Measurements from ENCODE around the gene OR7C1.
"Not testable (repeated sequence)": the region's sequence is repeated elsewhere in the genome, so short reads cannot be mapped to it uniquely, and the experiment has no call there.

OR7C1 gene

DNA sequence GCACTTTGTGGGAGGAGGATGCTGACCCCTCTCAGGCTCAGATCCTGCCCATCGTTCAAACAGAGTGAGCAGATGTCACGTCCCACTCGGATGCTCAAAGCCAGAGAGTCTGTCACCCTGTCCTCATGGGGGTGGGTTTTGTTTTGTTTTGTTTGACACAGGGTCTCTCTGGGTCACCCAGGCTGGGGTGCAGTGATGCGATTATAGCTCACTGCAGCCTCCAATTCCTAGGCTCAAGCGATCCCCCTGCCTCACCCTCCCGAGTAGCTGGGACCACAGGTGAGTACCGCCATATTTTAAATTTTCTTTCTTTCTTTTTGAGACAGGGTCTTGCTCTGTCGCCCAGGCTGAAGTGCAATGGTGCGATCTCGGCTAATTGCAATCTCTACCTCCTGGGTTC, 60.6 kb downstream of the OR7C1 start:
- no peak overlapping the region for H3K4me3 ChIP-seq (ENCODE audit: low read depth, low read length)

GRCh38 chr19:14773722-14774121, 61.3 kb downstream of the OR7C1 start:
- not testable (repeated sequence) for H2BK5ac ChIP-seq (ENCODE audit: low read depth, low read length, poor library complexity); H3K79me1 ChIP-seq (ENCODE audit: low read length); H3K4me3 ChIP-seq (ENCODE audit: low read depth, low read length); H3K36me3 ChIP-seq (ENCODE audit: control insufficient read depth in 1 of 2, insufficient read depth in 2 of 2, low read length in 2 of 2); H3K23ac ChIP-seq (ENCODE audit: low read length); H3K4me2 ChIP-seq (ENCODE audit: low read length); H3K9ac ChIP-seq (ENCODE audit: low read length); H3K4me1 ChIP-seq (ENCODE audit: control insufficient read depth in 1 of 2, insufficient read depth in 2 of 2, low read length in 2 of 2); H4K12ac ChIP-seq (ENCODE audit: low read depth, low read length); H3K18ac ChIP-seq (ENCODE audit: low read length); H3K14ac ChIP-seq (ENCODE audit: low read length); H3K27me3 ChIP-seq (ENCODE audit: insufficient read depth, low read length); H3K4ac ChIP-seq (ENCODE audit: low read depth, low read length); H2AFZ ChIP-seq (ENCODE audit: insufficient read depth, low read length, poor library complexity); H4K91ac ChIP-seq (ENCODE audit: low read depth, low read length); H4K8ac ChIP-seq (ENCODE audit: low read depth, low read length); H3K79me2 ChIP-seq (ENCODE audit: control insufficient read depth, insufficient read depth, low read length, poor library complexity); H3K27ac ChIP-seq (ENCODE audit: low read depth, low read length); H2BK120ac ChIP-seq (ENCODE audit: insufficient read depth, low read length, poor library complexity); H2AK5ac ChIP-seq (ENCODE audit: low read length); H3K9me3 ChIP-seq (ENCODE audit: insufficient read depth, low read depth, low read length); DNase-seq; H2BK12ac ChIP-seq (ENCODE audit: low read length)
- no CpG with 5 or more reads among the region's 9 CpGs for WGBS (ENCODE audit: extremely low coverage, insufficient coverage, insufficient read length)

More for the DNA sequence above, 60.6 kb downstream of the OR7C1 start:
- H3K79me2 ChIP-seq (ENCODE audit: control insufficient read depth, insufficient read depth, low read length, poor library complexity): no peaks in the 10 kb centered on the region
- H3K79me1 ChIP-seq (ENCODE audit: low read length): no peaks in the 10 kb centered on the region
- H3K4ac ChIP-seq (ENCODE audit: low read depth, low read length): no peak overlapping the region
- no peak overlapping the region for H2BK5ac ChIP-seq (ENCODE audit: low read depth, low read length, poor library complexity)
- no peak overlapping the region for H3K23ac ChIP-seq (ENCODE audit: low read length)
- H3K14ac ChIP-seq (ENCODE audit: low read length): no peak overlapping the region
- H2BK120ac ChIP-seq (ENCODE audit: insufficient read depth, low read length, poor library complexity): no peak overlapping the region
- H3K4me1 ChIP-seq (ENCODE audit: control insufficient read depth in 1 of 2, insufficient read depth in 2 of 2, low read length in 2 of 2): peaks cover 6 to 10% of the 10 kb centered on the region in 2 experiments
- H3K27me3 ChIP-seq (ENCODE audit: insufficient read depth, low read length): no peaks in the 10 kb centered on the region
- H3K4me2 ChIP-seq (ENCODE audit: low read length): no peak overlapping the region
- H3K18ac ChIP-seq (ENCODE audit: low read length): no peak overlapping the region
- H2AFZ ChIP-seq (ENCODE audit: insufficient read depth, low read length, poor library complexity): no peak overlapping the region
- H3K27ac ChIP-seq (ENCODE audit: low read depth, low read length): no peak overlapping the region
- H3K9me3 ChIP-seq (ENCODE audit: insufficient read depth, low read depth, low read length): peaks cover 2% of the 10 kb centered on the region
- no peak overlapping the region for H3K9ac ChIP-seq (ENCODE audit: low read length)
- no peak overlapping the region for H4K91ac ChIP-seq (ENCODE audit: low read depth, low read length)
- H2AK5ac ChIP-seq (ENCODE audit: low read length): no peak overlapping the region
- H4K8ac ChIP-seq (ENCODE audit: low read depth, low read length): no peak overlapping the region
- no peak overlapping the region for H4K12ac ChIP-seq (ENCODE audit: low read depth, low read length)
- no peak overlapping the region for H2BK12ac ChIP-seq (ENCODE audit: low read length)
- no CpG with 5 or more reads among the region's 10 CpGs for WGBS (ENCODE audit: extremely low coverage, insufficient coverage, insufficient read length)
- DNase-seq: no peak
- H3K36me3 ChIP-seq (ENCODE audit: control insufficient read depth in 1 of 2, insufficient read depth in 2 of 2, low read length in 2 of 2): no peaks in the 10 kb centered on the region

GRCh38 chr19:14772995-14773394, 62.0 kb downstream of the OR7C1 start:
- no CpG with 5 or more reads among the region's 7 CpGs for WGBS (ENCODE audit: extremely low coverage, insufficient coverage, insufficient read length)

DNA sequence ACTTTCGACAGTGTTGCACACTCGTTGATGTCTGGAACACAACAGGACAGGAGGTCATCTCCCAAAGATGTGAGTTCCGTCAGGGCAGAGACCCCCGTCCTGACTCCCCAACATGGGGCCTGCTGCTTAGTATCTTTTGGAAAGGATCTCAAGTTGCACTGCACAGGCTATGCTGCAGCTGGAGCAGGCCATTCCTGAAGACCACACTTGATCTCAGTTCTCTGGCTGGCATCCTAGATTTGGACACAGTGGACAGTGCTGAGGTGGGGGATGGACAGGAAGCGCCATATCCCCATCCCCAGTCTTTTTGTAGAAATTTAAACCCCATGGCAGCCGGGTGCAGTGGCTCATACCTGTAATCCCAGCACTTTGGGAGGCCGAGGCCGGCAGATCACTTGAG, 62.5 kb downstream of the OR7C1 start:
- Histone ChIP-seq H2BK5ac (ENCODE audit: low read depth, low read length, poor library complexity) (no peak overlapping the region), H3K18ac (ENCODE audit: low read length) (no peak overlapping the region), H3K79me2 (ENCODE audit: control insufficient read depth, insufficient read depth, low read length, poor library complexity) (no peaks in the 10 kb centered on the region), H2BK120ac (ENCODE audit: insufficient read depth, low read length, poor library complexity) (no peak overlapping the region), H4K12ac (ENCODE audit: low read depth, low read length) (no peak overlapping the region), H3K4me2 (ENCODE audit: low read length) (no peak overlapping the region), H2AK5ac (ENCODE audit: low read length) (no peak overlapping the region), H2BK12ac (ENCODE audit: low read length) (no peak overlapping the region), H3K4ac (ENCODE audit: low read depth, low read length) (no peak overlapping the region), H2AFZ (ENCODE audit: insufficient read depth, low read length, poor library complexity) (no peak overlapping the region), H3K79me1 (ENCODE audit: low read length) (no peaks in the 10 kb centered on the region), H4K8ac (ENCODE audit: low read depth, low read length) (no peak overlapping the region), H3K4me1 (ENCODE audit: control insufficient read depth in 1 of 2, insufficient read depth in 2 of 2, low read length in 2 of 2) (peaks cover 6 to 10% of the 10 kb centered on the region in 2 experiments), H3K9ac (ENCODE audit: low read length) (no peak overlapping the region), H3K14ac (ENCODE audit: low read length) (no peak overlapping the region), H3K23ac (ENCODE audit: low read length) (no peak overlapping the region), H4K91ac (ENCODE audit: low read depth, low read length) (no peak overlapping the region), H3K4me3 (ENCODE audit: low read depth, low read length) (no peak overlapping the region), H3K36me3 (ENCODE audit: control insufficient read depth in 1 of 2, insufficient read depth in 2 of 2, low read length in 2 of 2) (no peaks in the 10 kb centered on the region), H3K27me3 (ENCODE audit: insufficient read depth, low read length) (no peaks in the 10 kb centered on the region), H3K27ac (ENCODE audit: low read depth, low read length) (no peak overlapping the region), H3K9me3 (ENCODE audit: insufficient read depth, low read depth, low read length) (peaks cover 3% of the 10 kb centered on the region)
- WGBS (ENCODE audit: extremely low coverage, insufficient coverage, insufficient read length): no CpG with 5 or more reads among the region's 8 CpGs
- no peak for DNase-seq

More at GRCh38 chr19:14772995-14773394, 62.0 kb downstream of the OR7C1 start:
- Histone ChIP-seq H3K27me3 (ENCODE audit: insufficient read depth, low read length) (no peaks in the 10 kb centered on the region), H2BK5ac (ENCODE audit: low read depth, low read length, poor library complexity) (no peak overlapping the region), H3K27ac (ENCODE audit: low read depth, low read length) (no peak overlapping the region), H3K79me1 (ENCODE audit: low read length) (no peaks in the 10 kb centered on the region), H3K4me2 (ENCODE audit: low read length) (no peak overlapping the region), H2AK5ac (ENCODE audit: low read length) (no peak overlapping the region), H3K4ac (ENCODE audit: low read depth, low read length) (no peak overlapping the region), H3K18ac (ENCODE audit: low read length) (no peak overlapping the region), H2BK120ac (ENCODE audit: insufficient read depth, low read length, poor library complexity) (no peak overlapping the region), H3K14ac (ENCODE audit: low read length) (no peak overlapping the region), H3K23ac (ENCODE audit: low read length) (no peak overlapping the region), H3K9me3 (ENCODE audit: insufficient read depth, low read depth, low read length) (peaks cover 2% of the 10 kb centered on the region), H3K79me2 (ENCODE audit: control insufficient read depth, insufficient read depth, low read length, poor library complexity) (no peaks in the 10 kb centered on the region), H4K8ac (ENCODE audit: low read depth, low read length) (no peak overlapping the region), H3K4me3 (ENCODE audit: low read depth, low read length) (no peak overlapping the region), H2BK12ac (ENCODE audit: low read length) (no peak overlapping the region), H3K4me1 (ENCODE audit: control insufficient read depth in 1 of 2, insufficient read depth in 2 of 2, low read length in 2 of 2) (peaks cover 6 to 10% of the 10 kb centered on the region in 2 experiments), H4K91ac (ENCODE audit: low read depth, low read length) (no peak overlapping the region), H4K12ac (ENCODE audit: low read depth, low read length) (no peak overlapping the region), H2AFZ (ENCODE audit: insufficient read depth, low read length, poor library complexity) (no peak overlapping the region), H3K36me3 (ENCODE audit: control insufficient read depth in 1 of 2, insufficient read depth in 2 of 2, low read length in 2 of 2) (no peaks in the 10 kb centered on the region), H3K9ac (ENCODE audit: low read length) (no peak overlapping the region)
- DNase-seq: no peak
